HG03095 (cell line): ENCODE results near the gene CTDSPL.

ENCODE experiments used
- ATAC-seq: cut with Tn5 transposase; IDR thresholded peaks from one replicate; pipeline ENCODE4 v1.9.1; 2021; ENCODE audit warnings: moderate library complexity; ENCODE audit not compliant: unreplicated experiment

CTDSPL gene

GRCh38 chr3:37890522-37890921 is 28.8 kb downstream of the CTDSPL start:
- ATAC-seq: no peak

DNA sequence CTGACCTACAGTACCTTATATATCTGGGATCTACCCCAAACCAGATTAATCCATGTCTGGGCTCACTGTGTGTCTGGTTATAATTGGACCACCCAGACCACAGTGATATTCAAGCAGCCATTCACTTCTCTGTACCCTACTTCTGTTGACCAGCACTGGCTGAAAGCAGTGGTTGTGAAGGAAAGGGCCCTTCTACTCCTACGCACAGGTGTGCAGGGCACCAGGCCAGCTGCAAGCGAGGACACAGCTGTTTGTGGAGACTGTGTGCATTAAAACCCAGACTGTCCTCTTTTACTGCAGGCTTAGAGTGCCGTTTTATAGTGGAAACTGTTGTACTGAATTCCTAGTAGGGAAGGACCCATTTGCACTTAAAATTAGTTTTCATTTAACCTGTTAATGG is 29.5 kb downstream of the CTDSPL start:
- ATAC-seq: peak; percentile 59

GRCh38 chr3:37892927-37893600 is 31.4 kb downstream of the CTDSPL start:
- ATAC-seq: no peak

DNA sequence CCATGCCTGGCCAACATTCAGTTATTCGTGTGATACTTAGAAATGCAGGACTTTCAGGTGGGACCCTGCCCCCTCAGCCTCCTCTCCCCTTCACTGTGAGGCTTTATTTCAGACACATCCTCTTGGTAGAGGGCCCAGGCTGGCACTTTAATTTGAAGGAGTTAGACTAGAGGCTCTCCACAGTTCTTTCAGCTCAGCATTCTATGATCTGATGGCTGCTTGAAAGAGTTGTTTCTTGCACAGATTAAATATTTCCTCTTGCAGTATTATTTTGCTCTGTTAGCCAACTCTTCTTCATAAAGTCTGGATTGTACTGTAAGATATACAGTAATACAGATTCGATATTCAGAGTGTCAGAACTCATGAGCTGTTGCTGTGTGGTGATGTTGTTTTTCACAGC is 35.1 kb downstream of the CTDSPL start:
- no peak for ATAC-seq

DNA sequence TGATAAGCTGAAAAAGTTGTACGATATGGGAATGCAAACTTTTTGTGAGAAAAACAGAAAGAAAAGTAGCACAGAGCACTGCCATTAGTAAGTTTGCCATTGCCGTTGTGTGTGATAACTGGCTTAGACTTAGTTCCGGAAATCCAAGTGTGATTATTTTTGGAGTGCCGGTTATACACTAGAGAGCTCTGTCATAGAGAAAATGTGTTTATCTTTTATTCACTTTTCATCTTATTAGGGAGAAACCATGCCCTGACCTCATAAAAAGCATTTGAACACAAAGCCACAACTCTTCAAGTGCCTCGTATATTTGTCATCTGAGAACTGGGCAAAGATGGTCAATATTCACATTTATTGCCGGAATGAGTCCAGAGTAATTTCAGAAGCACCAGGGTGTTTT is 36.1 kb downstream of the CTDSPL start:
- ATAC-seq: no peak

GRCh38 chr3:37898424-37898823 is 36.7 kb downstream of the CTDSPL start:
- no peak for ATAC-seq

- ATAC-seq: peak; percentile 47
Observed at GRCh38 chr3:37899101-37899707, 37.5 kb downstream of the CTDSPL start.

- no peak for ATAC-seq
Observed at GRCh38 chr3:37899711-37900306, 38.1 kb downstream of the CTDSPL start.

- ATAC-seq: no peak
Observed at GRCh38 chr3:37901721-37902120, 40.0 kb downstream of the CTDSPL start.

- no peak for ATAC-seq
Observed at GRCh38 chr3:37902674-37903073, 41.0 kb downstream of the CTDSPL start.

- no peak for ATAC-seq
Observed at GRCh38 chr3:37903320-37903719, 41.6 kb downstream of the CTDSPL start.

DNA sequence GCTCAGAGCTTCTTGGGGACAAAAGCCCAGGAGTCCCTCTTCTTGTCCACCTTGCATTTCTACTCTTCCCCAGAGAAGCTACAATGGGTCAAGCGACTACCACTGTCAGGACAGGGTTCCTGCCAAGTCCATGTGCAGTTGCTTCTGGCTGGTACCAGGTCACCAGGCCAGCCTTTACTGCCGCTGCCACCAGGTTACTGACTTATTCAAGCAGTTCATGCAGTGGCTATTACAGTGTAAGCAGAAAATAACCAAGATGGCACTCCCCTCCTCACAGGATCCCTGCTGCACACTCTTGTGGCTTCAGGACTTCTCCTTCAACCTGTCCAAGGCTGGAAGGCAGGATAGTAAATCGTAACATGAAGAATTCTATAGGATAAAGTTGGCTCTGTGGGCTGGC is 42.1 kb downstream of the CTDSPL start:
- ATAC-seq: no peak

- no peak for ATAC-seq
Observed at GRCh38 chr3:37904601-37905000, 42.9 kb downstream of the CTDSPL start.

GRCh38 chr3:37905346-37905745 is 43.7 kb downstream of the CTDSPL start:
- ATAC-seq: no peak

GRCh38 chr3:37905987-37906674 is 44.5 kb downstream of the CTDSPL start:
- ATAC-seq: no peak

GRCh38 chr3:37906734-37907282 is 45.1 kb downstream of the CTDSPL start:
- no peak for ATAC-seq

- ATAC-seq: no peak
Observed at GRCh38 chr3:37907371-37907770, 45.7 kb downstream of the CTDSPL start.

DNA sequence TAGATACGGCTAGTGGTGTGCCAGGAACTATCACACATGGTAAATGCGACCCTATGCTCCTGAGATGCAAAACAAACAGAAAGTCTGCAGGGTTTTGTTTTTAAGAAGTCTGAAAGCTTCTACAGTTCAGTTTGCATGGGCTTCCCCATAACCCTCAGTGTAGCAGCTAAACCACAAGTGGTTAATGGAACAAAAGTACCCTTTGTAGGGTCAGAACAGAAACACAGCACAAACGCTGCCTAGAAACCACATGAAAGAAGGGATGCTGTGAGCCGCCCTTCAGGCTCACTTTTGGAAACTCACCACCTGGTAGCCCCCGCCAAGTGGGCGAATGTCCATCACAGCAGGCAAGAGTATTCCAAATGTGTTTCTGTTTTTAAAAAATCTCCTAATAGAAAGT is 46.2 kb downstream of the CTDSPL start:
- ATAC-seq: peak; percentile 91

DNA sequence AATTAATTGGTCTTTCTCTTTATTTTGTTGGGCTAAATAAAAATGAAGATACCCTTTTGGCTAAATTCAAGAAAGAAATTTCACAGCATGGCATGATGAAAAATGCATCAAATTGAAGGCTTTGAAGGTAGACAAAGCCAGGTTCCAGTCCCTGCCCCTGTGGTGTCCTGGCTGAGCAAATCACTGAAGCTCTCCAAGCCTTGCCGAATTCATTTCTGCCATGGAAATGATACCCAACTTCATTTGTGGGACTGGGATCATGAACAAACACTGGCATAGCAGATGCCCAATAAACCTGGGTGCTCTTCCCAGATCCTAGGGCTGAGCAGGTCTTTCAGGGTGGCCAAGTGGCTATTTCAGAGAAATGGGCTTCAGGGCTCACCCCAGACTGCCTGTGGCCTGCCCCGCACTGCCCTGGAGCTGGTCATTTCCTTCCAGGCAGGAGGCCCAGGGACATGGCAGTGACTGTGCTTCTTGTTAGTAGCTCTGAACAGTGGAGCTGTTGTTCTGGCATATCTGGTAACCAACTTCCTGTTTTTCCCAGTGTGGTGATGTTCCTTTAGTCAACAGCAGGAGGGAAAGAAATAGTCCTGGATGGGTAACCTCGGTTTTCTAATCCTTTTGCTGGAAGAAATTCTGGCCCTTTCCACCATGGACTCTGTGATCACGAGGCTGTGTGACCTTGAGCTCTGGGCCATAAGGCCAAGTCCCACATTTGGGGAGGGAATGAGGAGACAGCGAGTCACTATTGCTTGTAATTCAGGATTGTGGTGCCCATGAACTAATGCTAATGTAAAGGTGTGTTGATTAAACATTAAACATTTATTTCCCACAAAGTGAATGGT is 47.6 kb downstream of the CTDSPL start:
- ATAC-seq: no peak

DNA sequence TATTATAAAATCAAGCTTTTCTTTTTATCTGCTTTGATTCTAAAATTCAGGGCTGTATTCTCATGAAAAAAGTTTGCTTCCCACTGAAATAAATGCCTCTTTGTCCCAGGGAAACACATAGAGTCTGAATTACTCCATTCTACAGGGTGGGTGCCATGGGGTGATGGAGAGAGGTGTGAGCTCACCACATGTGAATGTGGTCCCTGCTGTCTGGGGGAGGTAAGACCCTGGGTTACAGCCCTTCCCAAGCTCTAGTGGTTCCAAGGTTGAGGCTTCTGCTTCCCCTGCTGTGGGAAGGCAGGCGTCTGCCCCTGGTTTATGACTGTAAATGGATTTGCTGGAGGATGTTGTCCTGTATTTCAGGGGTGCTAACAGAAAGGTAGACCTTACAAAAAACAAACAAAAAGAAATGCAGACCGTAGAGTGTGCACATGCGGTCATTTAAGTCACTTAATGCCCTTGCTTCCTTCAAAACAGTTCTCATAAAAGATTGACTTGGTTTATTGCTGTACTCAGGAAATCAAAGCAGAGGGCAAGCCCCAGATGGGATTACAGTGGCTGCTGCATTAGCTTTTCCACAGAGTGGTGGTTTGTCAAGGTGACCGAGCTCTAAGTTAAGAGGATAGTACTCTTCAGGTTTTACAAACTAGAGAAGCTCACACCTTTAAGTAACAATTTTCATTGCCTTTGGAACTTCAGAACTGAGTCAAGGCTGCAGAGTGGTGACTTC is 49.2 kb downstream of the CTDSPL start:
- ATAC-seq: no peak
